Measurements from ENCODE around the gene ARPC5.

DNA sequence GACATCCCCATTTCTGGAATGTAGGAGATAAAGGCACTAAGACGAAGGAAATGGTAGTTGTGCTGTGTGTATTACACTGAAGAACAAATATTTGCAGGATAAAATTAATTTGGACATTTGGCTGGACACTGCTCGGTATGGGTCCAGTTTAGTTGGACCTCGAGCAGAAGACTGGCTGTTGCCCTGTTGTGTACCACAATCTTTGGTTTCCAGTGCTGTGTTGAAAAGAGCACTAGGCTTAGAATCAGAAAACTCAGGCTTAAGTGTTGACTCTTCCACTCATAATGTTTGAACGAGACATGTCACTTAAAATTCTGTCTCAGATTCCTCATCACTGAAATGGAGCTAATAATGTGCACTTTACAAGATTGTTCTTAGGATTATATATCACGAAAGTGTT lies 1.2 kb upstream of the ARPC5 start:
- TF ChIP-seq, protein P1, sequence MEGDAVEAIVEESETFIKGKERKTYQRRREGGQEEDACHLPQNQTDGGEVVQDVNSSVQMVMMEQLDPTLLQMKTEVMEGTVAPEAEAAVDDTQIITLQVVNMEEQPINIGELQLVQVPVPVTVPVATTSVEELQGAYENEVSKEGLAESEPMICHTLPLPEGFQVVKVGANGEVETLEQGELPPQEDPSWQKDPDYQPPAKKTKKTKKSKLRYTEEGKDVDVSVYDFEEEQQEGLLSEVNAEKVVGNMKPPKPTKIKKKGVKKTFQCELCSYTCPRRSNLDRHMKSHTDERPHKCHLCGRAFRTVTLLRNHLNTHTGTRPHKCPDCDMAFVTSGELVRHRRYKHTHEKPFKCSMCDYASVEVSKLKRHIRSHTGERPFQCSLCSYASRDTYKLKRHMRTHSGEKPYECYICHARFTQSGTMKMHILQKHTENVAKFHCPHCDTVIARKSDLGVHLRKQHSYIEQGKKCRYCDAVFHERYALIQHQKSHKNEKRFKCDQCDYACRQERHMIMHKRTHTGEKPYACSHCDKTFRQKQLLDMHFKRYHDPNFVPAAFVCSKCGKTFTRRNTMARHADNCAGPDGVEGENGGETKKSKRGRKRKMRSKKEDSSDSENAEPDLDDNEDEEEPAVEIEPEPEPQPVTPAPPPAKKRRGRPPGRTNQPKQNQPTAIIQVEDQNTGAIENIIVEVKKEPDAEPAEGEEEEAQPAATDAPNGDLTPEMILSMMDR (IDR thresholded peaks at IDR 0.05) = no peak
- no peak for TF ChIP-seq EZH2 (IDR thresholded peaks at IDR 0.05; ENCODE audit: borderline replicate concordance, insufficient read depth, low read depth, low read length, poor library complexity, severe bottlenecking)
